Lower lobe of right lung (tissue), 2 donors: ENCODE results near the gene SH3BP1. TPM values are rescaled to one million over a fixed set of nuclear protein-coding genes. Genes with fewer than 3 reads are reported as not detected.
A peak's percentile ranks its signal among the peaks of the same experiment; 100 is the strongest.
"Not testable (repeated sequence)": the region's sequence is repeated elsewhere in the genome, so short reads cannot be mapped to it uniquely, and the experiment has no call there.

Source experiments
- ATAC-seq, 2 donors: fragments of 200-7000 bp; cut with Tn5 transposase; one replicate each; pipeline ENCODE4 v1.9.1; 2020 to 2022; ENCODE audit warnings: mild to moderate bottlenecking in 2 of 2, moderate library complexity in 2 of 2
- DNase-seq: peaks from one replicate; pipeline ENCODE4 v3.0.0-alpha.2; 2020
- H3K27ac ChIP-seq: fragments of 200-600 bp; one replicate; pipeline ENCODE4 v1.8.0; 2022
- H3K27me3 ChIP-seq: fragments of 200-600 bp; one replicate; pipeline ENCODE4 v1.8.0; 2022; ENCODE audit warnings: low read depth
- H3K36me3 ChIP-seq: fragments of 200-600 bp; one replicate; pipeline ENCODE4 v1.8.0; 2022; ENCODE audit warnings: mild to moderate bottlenecking
- H3K4me1 ChIP-seq: fragments of 200-600 bp; one replicate; pipeline ENCODE4 v1.8.0; 2022
- H3K4me3 ChIP-seq: fragments of 200-600 bp; one replicate; pipeline ENCODE4 v1.8.0; 2022; ENCODE audit warnings: mild to moderate bottlenecking
- H3K9me3 ChIP-seq: fragments of 200-600 bp; one replicate; pipeline ENCODE4 v1.8.0; 2022
- intact Hi-C: fragments of 100-400 bp; cut with DNase I; formaldehyde crosslinking; loops from one replicate; pipeline ENCODE4 v1.11.0; 2022
- total RNA-seq: library from RNA; stranded (reverse); fragmentation: NEBNext Ultra II Directional; extraction: Animal tissue kit (Norgen Biotek cat#: 25700); gene quantifications from one replicate; pipeline ENCODE4 v1.2.1, GENCODE V29; 2021
- TF ChIP-seq, protein P1 (sequence below): fragments of 200-600 bp; IDR thresholded peaks from one replicate; pipeline ENCODE4 v1.8.0; 2022; ENCODE audit warnings: antibody characterized with exemption, mild to moderate bottlenecking
- donor health status: DM: no; HTN: yes; CAD: no; lungs with severe emphysema.

SH3BP1 gene
- total RNA-seq, 1 donor from 2014 or later, result 34.8 TPM

DNA sequence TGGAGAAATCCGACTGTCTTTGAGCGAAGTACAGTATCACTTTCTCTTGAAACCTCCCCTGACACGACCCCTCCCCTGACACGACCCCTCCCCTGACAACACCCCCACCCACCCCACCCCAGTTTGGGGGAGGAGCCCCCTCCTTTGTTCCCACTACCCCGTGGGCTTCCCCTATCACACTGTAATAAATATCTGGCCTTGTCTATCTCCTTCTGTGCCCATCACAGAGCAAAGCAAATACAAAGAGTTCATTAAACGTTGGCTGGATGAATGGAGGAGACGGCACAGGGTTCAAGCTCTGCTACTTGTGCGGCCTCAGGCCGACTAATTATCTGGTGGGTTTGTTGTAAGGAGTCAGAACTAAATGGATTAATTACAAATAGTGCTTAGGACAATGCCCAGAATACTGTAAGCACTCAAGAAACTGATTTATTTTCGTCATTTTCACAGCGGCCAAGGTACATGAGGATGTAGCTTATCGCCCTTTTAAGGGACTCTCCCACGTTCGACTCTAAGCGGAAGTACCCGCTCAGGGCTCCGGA, 31.5 kb upstream of the SH3BP1 start:
- TF ChIP-seq, protein P1, sequence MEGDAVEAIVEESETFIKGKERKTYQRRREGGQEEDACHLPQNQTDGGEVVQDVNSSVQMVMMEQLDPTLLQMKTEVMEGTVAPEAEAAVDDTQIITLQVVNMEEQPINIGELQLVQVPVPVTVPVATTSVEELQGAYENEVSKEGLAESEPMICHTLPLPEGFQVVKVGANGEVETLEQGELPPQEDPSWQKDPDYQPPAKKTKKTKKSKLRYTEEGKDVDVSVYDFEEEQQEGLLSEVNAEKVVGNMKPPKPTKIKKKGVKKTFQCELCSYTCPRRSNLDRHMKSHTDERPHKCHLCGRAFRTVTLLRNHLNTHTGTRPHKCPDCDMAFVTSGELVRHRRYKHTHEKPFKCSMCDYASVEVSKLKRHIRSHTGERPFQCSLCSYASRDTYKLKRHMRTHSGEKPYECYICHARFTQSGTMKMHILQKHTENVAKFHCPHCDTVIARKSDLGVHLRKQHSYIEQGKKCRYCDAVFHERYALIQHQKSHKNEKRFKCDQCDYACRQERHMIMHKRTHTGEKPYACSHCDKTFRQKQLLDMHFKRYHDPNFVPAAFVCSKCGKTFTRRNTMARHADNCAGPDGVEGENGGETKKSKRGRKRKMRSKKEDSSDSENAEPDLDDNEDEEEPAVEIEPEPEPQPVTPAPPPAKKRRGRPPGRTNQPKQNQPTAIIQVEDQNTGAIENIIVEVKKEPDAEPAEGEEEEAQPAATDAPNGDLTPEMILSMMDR, result no peak
- Histone ChIP-seq H3K4me1 (peaks cover 44% of the 10 kb centered on the region), H3K4me3 (peak overlapping the region; percentile 79), H3K27ac (peak overlapping the region; percentile 91), H3K27me3 (no peaks in the 10 kb centered on the region), H3K9me3 (no peaks in the 10 kb centered on the region), H3K36me3 (no peaks in the 10 kb centered on the region)
- DNase-seq (no peak), ATAC-seq (peak in 1 of 2 donors; percentile 89)
- intact Hi-C loops, result no loop called here

GRCh38 chr22:37608477-37609239, 30.8 kb upstream of the SH3BP1 start, which contains the start of gene GGA1:
TSS of gene GGA1 (plus strand) at chr22:37608834. CDS start at chr22:37608861, 27 bp downstream.
- Histone ChIP-seq H3K9me3 (no peaks in the 10 kb centered on the region), H3K27me3 (no peaks in the 10 kb centered on the region), H3K36me3 (no peaks in the 10 kb centered on the region), H3K4me3 (peak within 1 kb of the TSS; percentile 79), H3K27ac (peak within 1 kb of the TSS; percentile 91), H3K4me1 (peaks cover 51% of the 10 kb centered on the region)
- TF ChIP-seq, protein P1, result no peak
- peak; percentile 89 to 95 for ATAC-seq
- intact Hi-C loops, result no loop called here
- peak; percentile 98 for DNase-seq

DNA sequence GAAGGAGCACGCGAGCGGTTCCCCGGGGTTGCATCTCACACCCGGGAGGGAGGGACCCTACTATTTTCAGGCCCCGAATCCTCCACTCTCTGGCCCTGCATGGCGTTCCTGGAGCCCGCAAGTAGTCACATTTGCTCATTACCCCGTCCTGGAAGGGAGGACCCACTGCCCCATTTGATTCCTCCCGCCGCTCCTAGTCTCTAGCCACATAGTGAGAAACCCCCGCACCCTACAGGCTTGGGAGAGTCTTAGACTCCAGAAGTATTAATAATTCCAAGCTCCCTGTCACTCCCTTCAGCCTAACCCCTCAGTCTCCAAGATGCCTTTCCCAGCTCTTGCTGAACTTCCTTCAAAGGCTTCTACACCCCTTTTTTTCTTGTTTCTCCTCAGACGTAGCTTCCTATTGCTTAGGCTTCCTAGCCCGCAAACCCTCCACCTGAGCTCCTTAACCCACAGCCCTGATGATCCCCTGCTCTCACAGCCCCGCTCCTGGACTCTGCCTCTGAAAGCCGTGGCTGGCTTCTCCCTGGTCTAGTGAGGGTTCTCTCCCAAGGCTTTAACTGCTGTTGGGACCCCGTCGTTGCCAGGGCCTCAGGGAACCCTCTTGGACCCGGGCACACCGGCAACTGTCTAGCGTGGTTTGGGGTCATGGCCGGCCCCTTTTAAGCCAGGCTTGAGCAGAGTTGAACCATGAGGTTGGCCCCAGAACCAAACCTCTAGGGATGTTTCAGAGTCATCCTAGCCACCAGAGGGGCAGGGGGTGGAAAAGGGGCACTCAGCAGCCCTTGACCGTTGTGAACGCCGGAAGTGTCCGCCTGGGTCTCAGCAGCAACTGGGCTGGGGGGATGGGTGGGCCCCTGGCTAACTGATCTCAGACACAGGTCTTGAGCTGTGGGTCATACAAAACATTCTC, 30.0 kb upstream of the SH3BP1 start:
- H3K36me3 ChIP-seq, result peaks cover 7% of the 10 kb centered on the region
- no peaks in the 10 kb centered on the region for H3K9me3 ChIP-seq
- H3K4me1 ChIP-seq, result peaks cover 54% of the 10 kb centered on the region
- H3K4me3 ChIP-seq, result peak overlapping the region; percentile 79
- H3K27ac ChIP-seq, result peak overlapping the region; percentile 91
- DNase-seq (no peak), ATAC-seq (no peak)
- intact Hi-C loops, result no loop called here
- TF ChIP-seq, protein P1, result no peak
- no peaks in the 10 kb centered on the region for H3K27me3 ChIP-seq

- H3K9me3 ChIP-seq, H3K27me3 ChIP-seq, DNase-seq, ATAC-seq, intact Hi-C loops: not testable (repeated sequence)
- Histone ChIP-seq H3K4me1 (peaks cover 54% of the 10 kb centered on the region), H3K36me3 (peaks cover 13% of the 10 kb centered on the region), H3K27ac (peak overlapping the region; percentile 91), H3K4me3 (peak overlapping the region; percentile 79)
Observed at GRCh38 chr22:37610153-37610475, 29.4 kb upstream of the SH3BP1 start.

DNA sequence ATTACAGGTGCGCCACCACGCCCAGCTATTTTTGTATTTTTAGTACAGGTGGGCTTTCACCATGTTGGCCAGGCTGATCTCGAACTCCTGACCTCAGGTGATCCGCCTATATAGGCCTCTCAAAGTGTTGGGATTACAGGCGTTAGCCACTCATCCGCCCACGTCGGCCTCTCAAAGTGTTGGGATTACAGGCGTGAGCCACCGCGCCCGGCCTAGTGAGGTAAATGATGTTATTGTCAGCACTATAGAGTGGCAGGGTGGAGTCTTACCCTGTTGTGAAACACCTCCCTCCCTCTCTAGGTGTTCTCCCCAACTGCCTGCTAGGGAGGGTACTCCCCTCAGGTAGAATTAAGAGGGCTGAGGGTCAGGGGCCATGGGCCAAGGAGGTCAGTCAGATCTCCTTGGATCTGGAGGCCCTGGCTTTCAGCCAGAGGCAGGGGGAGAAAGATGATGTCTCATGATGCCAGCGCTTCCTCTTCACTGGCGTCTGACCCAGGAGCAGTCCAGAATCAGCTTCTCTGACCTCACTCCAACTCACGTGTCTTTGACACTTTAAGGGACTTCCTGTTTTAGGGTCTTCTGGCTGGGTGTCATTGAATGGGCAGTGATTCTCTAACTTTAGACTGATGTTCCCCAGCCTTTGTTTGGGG, 28.9 kb upstream of the SH3BP1 start:
- TF ChIP-seq, protein P1, result no peak
- intact Hi-C loops, result no loop called here

More for the DNA sequence above, 28.9 kb upstream of the SH3BP1 start:
- Histone ChIP-seq H3K9me3 (no peaks in the 10 kb centered on the region), H3K4me1 (peaks cover 54% of the 10 kb centered on the region), H3K27me3 (no peaks in the 10 kb centered on the region), H3K36me3 (peaks cover 18% of the 10 kb centered on the region), H3K27ac (peak overlapping the region; percentile 91), H3K4me3 (peak overlapping the region; percentile 79)
- ATAC-seq (no peak), DNase-seq (peak; percentile 74)
